Measurements from ENCODE around the gene CTDSP2. TPM values are rescaled to one million over a fixed set of nuclear protein-coding genes. Genes with fewer than 3 reads are reported as not detected.
"Not testable (repeated sequence)": the region's sequence is repeated elsewhere in the genome, so short reads cannot be mapped to it uniquely, and the experiment has no call there.

The CTDSP2 gene
- total RNA-seq, 1 experiment from 2014 or later: 82.7 TPM

- ChIA-PET POLR2A (no interaction called here), CTCF (no interaction called here), RAD21 (ENCODE audit: low non-redundant PET in 1 of 2, low total read pairs in 2 of 2, uncharacterized antibody in 2 of 2, unreplicated experiment in 2 of 2) (no interaction called here)
- H3K36me3 ChIP-seq (ENCODE audit: control insufficient read depth in 1 of 2, insufficient read depth in 2 of 2, low read length in 2 of 2): no peaks in the 10 kb centered on the region
- no peaks in the 10 kb centered on the region for H3K79me2 ChIP-seq (ENCODE audit: insufficient read depth, low read length)
- intact Hi-C loops (cut with micrococcal nuclease): no loop called here
- H2AFZ ChIP-seq (ENCODE audit: low read depth, low read length, poor library complexity, severe bottlenecking): no peak overlapping the region
- DNase-seq (ENCODE audit: low read depth, low spot score) (no peak), ATAC-seq (no peak)
- no peaks in the 10 kb centered on the region for H3K9me3 ChIP-seq (ENCODE audit: control insufficient read depth in 1 of 2, insufficient read depth in 1 of 2, low read depth in 1 of 2, low read length in 2 of 2)
- TF ChIP-seq EZH2phosphoT487 (IDR thresholded peaks at IDR 0.05; ENCODE audit: borderline replicate concordance) (no peak), FOSL1 (IDR thresholded peaks at IDR 0.05; ENCODE audit: low read depth) (no peak), ELF1 (IDR thresholded peaks at IDR 0.05; ENCODE audit: borderline replicate concordance, low read depth) (no peak), EZH2 (IDR thresholded peaks at IDR 0.05) (no peak), JUND (IDR thresholded peaks at IDR 0.05) (no peak), REST (IDR thresholded peaks at IDR 0.05; ENCODE audit: low read depth) (no peak), ZBTB33 (IDR thresholded peaks at IDR 0.05; ENCODE audit: extremely low read depth, insufficient replicate concordance, low read length) (no peak), ZNF274 (IDR thresholded peaks at IDR 0.05; ENCODE audit: low read depth, low read length) (no peak), RAD21 (IDR thresholded peaks at IDR 0.05; ENCODE audit: low read depth) (no peak), SP1 (IDR thresholded peaks at IDR 0.05; ENCODE audit: low read depth) (no peak), MAX (IDR thresholded peaks at IDR 0.05) (no peak), SIN3A (IDR thresholded peaks at IDR 0.05; ENCODE audit: low read depth) (no peak), CEBPB (IDR thresholded peaks at IDR 0.05; ENCODE audit: low read depth) (no peak)
- BruUV-seq (replicated peaks): no TSS peak
- no peak overlapping the region for H3K4me2 ChIP-seq (ENCODE audit: low read length)
- H3K9ac ChIP-seq (ENCODE audit: low read length): no peak overlapping the region
- H3K27ac ChIP-seq (ENCODE audit: low read depth, low read length): no peak overlapping the region
- H4K20me1 ChIP-seq (ENCODE audit: insufficient read depth): no peaks in the 10 kb centered on the region
- H3K4me1 ChIP-seq (ENCODE audit: control insufficient read depth in 1 of 2, insufficient read depth in 2 of 2, low read length in 2 of 2): peaks cover 1 to 22% of the 10 kb centered on the region in 2 experiments
- H3K27me3 ChIP-seq (ENCODE audit: insufficient read depth, low read length): no peaks in the 10 kb centered on the region
- H3K4me3 ChIP-seq (replicated peaks in 1 of 2; ENCODE audit: low read depth in 1 of 2, low read length in 2 of 2): no peak overlapping the region
- H3K9me2 ChIP-seq (ENCODE audit: insufficient read depth): no peaks in the 10 kb centered on the region
Measured at GRCh38 chr12:57859121-57859520, 12.6 kb upstream of the CTDSP2 start.

GRCh38 chr12:57858123-57858522 lies 11.6 kb upstream of the CTDSP2 start:
- not testable (repeated sequence) for ATAC-seq
- POLR2A ChIA-PET: interaction anchor here (1.2 kb wide), 1 partner anchor 11 kb away, joined by 3 read pairs; the partner anchor contains the start of gene CTDSP2

More at GRCh38 chr12:57858123-57858522, 11.6 kb upstream of the CTDSP2 start:
- H3K27me3 ChIP-seq (ENCODE audit: insufficient read depth, low read length); H3K9ac ChIP-seq (ENCODE audit: low read length); H3K79me2 ChIP-seq (ENCODE audit: insufficient read depth, low read length); H3K4me2 ChIP-seq (ENCODE audit: low read length); BruUV-seq (replicated peaks); H2AFZ ChIP-seq (ENCODE audit: low read depth, low read length, poor library complexity, severe bottlenecking); H4K20me1 ChIP-seq (ENCODE audit: insufficient read depth); H3K27ac ChIP-seq (ENCODE audit: low read depth, low read length); intact Hi-C loops (cut with micrococcal nuclease); H3K4me3 ChIP-seq (replicated peaks in 1 of 2; ENCODE audit: low read depth in 1 of 2, low read length in 2 of 2); H3K9me2 ChIP-seq (ENCODE audit: insufficient read depth); H3K9me3 ChIP-seq (ENCODE audit: control insufficient read depth in 1 of 2, insufficient read depth in 1 of 2, low read depth in 1 of 2, low read length in 2 of 2); DNase-seq (ENCODE audit: low read depth, low spot score); H3K36me3 ChIP-seq (ENCODE audit: control insufficient read depth in 1 of 2, insufficient read depth in 2 of 2, low read length in 2 of 2); CTCF ChIA-PET: not testable (repeated sequence)
- RAD21 ChIA-PET (ENCODE audit: low non-redundant PET in 1 of 2, low total read pairs in 2 of 2, uncharacterized antibody in 2 of 2, unreplicated experiment in 2 of 2): interaction anchor here in 1 of 2 experiments (0.7 kb wide), 1 partner anchor 31 kb away, joined by 3 read pairs; no protein-coding TSS in a partner anchor
- H3K4me1 ChIP-seq (ENCODE audit: control insufficient read depth in 1 of 2, insufficient read depth in 2 of 2, low read length in 2 of 2): peaks cover 0 to 19% of the 10 kb centered on the region in 2 experiments; a peak in 2 of 4 replicates

All from HCT116 (cell line).